Astrocyte of the spinal cord (primary cell): ENCODE results near the gene ME3.

Experiments used
- DNase-seq: peaks from one replicate; pipeline ENCODE4 v3.0.0; 2011; ENCODE audit warnings: low read depth, low spot score
- H3K4me3 ChIP-seq: 2 replicates; pipeline ENCODE4 v1.5.1; 2011; ENCODE audit warnings: low read depth, mild to moderate bottlenecking, low read length, moderate library complexity
- in situ Hi-C: cut with HindIII; loops from 2 replicates; pipeline ENCODE4 v1.10.0; 2017; ENCODE audit warnings: low sequenced_read_pairs
- TF ChIP-seq, protein P1 (sequence below): IDR thresholded peaks from 2 replicates; pipeline ENCODE4 v1.5.1; 2012; ENCODE audit warnings: low read depth, mild to moderate bottlenecking, low read length, inconsistent platforms

Gene ME3

DNA sequence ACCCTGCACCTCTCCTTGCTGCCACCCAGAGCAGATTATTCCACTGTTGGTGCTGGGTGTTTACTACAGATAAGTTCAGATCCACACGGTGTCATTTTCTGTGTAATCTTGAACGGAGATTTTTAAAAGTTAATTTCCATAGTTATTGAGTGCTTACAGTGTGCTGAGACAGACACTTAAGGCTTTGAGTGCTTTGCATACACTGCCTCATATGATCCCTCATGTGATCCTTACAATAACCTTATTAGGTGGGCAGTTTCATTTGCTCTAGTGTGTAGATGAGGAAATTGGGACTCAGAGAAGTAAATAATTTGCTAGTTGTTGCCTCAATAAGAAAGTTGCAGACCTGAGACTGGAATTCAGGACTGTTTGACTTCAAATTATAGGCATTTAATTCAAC is 32.3 kb upstream of the ME3 start:
- TF ChIP-seq, protein P1, sequence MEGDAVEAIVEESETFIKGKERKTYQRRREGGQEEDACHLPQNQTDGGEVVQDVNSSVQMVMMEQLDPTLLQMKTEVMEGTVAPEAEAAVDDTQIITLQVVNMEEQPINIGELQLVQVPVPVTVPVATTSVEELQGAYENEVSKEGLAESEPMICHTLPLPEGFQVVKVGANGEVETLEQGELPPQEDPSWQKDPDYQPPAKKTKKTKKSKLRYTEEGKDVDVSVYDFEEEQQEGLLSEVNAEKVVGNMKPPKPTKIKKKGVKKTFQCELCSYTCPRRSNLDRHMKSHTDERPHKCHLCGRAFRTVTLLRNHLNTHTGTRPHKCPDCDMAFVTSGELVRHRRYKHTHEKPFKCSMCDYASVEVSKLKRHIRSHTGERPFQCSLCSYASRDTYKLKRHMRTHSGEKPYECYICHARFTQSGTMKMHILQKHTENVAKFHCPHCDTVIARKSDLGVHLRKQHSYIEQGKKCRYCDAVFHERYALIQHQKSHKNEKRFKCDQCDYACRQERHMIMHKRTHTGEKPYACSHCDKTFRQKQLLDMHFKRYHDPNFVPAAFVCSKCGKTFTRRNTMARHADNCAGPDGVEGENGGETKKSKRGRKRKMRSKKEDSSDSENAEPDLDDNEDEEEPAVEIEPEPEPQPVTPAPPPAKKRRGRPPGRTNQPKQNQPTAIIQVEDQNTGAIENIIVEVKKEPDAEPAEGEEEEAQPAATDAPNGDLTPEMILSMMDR = no peak
- H3K4me3 ChIP-seq = no peak overlapping the region
- DNase-seq = no peak
- in situ Hi-C loops = no loop called here

DNA sequence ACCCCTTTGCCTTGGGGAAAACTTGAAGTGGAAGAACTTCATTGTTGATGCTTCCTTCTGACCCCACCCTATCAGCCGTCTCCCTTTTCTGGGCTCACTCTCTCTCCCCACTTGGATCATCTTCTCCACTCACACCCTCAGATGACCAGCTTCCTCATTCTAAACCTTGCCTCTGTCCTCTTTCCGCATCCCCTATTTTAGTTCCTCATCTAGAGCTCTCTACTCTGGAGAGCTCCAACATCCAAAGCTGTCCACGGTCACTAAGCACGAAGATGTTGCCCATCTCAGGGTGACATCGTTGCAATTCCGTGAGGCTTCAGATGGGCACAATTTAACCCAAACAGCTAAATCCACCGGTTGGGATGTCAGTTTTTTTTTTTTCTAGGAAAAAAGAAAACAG is 31.6 kb upstream of the ME3 start:
- TF ChIP-seq, protein P1 = no peak
- in situ Hi-C loops = no loop called here
- no peak overlapping the region for H3K4me3 ChIP-seq
- DNase-seq = no peak

DNA sequence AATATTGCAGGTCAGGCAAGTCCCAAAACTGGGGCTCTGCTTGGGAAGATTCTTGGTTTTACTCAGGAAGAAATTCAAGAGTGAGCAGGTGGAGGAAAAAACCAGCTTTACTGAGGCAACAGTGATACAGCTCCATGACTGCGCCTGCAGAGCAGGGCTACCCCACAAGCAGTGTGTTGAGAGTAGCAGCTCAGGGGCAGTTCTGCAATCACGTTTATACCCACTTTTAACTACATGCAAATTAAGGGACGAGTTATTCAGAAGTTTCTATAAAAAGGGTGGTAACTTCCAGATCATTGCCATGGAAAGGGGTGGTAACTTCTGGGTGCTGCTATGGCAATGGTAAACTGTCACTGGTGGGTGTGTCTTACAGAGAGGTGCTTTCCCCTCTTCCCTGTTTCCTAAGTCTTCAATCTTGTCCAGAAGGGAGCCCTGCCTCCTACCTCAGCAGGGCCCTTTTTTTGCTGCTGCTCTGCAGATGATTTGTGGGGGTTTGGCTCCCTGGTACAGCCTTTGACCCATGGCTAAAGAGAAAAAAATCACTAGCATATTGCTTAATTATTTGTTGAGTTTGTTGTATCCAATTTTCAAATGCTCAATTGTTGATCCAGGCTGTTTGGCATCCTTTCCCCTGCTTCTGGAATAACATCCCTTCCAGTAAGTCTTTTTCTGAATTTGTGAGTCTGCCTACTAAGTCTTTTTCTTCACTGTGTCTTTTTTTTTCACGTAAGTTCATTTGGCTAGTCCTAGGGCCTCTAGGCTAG is 30.0 kb upstream of the ME3 start:
- no peak overlapping the region for H3K4me3 ChIP-seq
- TF ChIP-seq, protein P1 = no peak
- no peak for DNase-seq
- in situ Hi-C loops = no loop called here

DNA sequence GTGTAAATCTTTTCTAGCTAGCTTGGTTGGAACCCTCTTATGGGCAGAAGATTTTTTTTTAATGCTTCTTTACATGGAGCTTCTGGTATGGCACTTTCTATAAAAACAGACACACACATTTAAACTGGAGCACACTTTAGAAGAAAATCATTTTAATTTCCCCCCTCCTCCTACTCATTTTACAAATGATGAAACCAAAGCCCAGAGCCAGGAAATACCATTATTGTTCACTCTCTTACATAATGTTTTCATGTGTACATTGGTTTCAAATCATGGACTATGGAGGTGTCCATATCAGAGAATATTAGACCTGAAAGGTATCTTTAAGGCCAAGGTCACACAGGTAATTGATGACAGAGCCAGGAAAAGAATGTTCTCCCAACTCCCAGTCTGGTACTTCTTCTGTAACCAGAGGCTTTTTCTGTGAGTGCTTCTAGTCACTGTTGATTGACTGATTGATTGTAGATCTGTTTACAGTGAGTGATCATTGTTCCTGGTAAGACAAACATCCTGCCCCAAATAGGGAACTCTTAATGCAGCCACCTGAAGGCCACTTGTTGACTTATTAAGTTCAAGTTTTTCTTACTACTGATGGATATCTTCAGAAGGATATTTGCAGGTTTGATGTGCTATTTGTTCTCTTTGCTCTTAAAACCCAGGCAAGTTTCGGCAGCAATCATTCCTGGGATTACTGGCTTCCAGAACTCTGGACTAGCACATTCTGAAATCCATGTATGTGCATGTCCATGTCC is 26.8 kb upstream of the ME3 start:
- in situ Hi-C loops = no loop called here
- no peak for DNase-seq
- TF ChIP-seq, protein P1 = no peak

DNA sequence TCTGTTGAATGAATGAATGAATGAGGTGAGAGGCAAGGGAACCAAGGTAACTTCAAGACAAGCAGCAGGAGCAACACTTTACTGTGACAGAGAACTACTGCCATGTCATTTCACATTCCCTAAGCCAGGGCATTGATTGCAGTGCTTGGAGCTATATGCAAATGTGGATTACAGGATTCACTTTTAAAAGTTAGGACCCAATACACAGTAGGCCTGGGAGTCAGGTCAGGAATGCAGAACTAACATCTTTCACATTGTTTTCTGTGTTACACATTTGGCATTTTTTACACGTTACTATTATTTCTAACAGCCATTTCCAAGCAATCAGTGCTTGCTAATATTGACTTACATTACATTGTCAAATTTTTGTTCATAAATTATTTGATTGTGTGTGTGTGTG is 26.2 kb upstream of the ME3 start:
- peak; percentile 41 for DNase-seq
- TF ChIP-seq, protein P1 = no peak
- H3K4me3 ChIP-seq = no peak overlapping the region
- in situ Hi-C loops = no loop called here

More for the DNA sequence above, 26.8 kb upstream of the ME3 start:
- no peak overlapping the region for H3K4me3 ChIP-seq

DNA sequence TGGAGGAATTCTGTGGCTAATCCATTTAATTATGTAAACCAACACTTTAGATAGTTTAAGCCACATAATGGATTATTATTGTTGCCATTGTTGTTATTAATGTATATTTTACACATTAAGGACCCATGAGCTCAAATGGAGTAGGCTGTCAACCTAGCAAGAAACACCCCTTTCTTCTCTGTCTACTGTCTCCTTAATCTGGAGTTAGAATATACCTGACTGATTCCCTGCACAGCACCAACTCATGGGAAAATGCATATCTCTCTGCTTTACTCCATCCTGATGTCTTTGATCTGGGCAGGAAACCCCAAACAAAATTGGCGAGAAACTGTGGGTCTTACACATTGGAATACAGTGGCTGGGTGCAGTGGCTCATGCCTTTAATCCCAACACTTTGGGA is 24.0 kb upstream of the ME3 start:
- H3K4me3 ChIP-seq = no peak overlapping the region
- TF ChIP-seq, protein P1 = no peak
- no peak for DNase-seq
- in situ Hi-C loops = no loop called here
